DMS79 (cell line): Measurements from ENCODE around the gene EIF2D.
"Not testable (repeated sequence)": the region's sequence is repeated elsewhere in the genome, so short reads cannot be mapped to it uniquely, and the experiment has no call there.

Source experiments
- DNase-seq: peaks from one replicate; lab custom pipeline; 2025; lab: John Stamatoyannopoulos, UW

EIF2D gene

GRCh38 chr1:206587904-206588303 is 24.4 kb downstream of the EIF2D start:
- DNase-seq = no peak

GRCh38 chr1:206586501-206587445 is 25.5 kb downstream of the EIF2D start:
- DNase-seq = no peak

- DNase-seq = no peak
These were observed 27.6 kb downstream of the EIF2D start for GRCh38 chr1:206584683-206585082.

GRCh38 chr1:206583707-206584648 is 28.3 kb downstream of the EIF2D start:
- DNase-seq = peak; percentile 32

- DNase-seq = no peak
These were observed 29.1 kb downstream of the EIF2D start for GRCh38 chr1:206582971-206583706.

- DNase-seq = no peak
These were observed 29.7 kb downstream of the EIF2D start for GRCh38 chr1:206582537-206582936.

- DNase-seq = no peak
These were observed 30.7 kb downstream of the EIF2D start for GRCh38 chr1:206581571-206581981.

- DNase-seq = not testable (repeated sequence)
These were observed 31.2 kb downstream of the EIF2D start for GRCh38 chr1:206581114-206581497.

- no peak for DNase-seq
These were observed 31.7 kb downstream of the EIF2D start for GRCh38 chr1:206580438-206581113.

GRCh38 chr1:206579747-206580437 is 32.4 kb downstream of the EIF2D start:
- DNase-seq = no peak

GRCh38 chr1:206578978-206579374 is 33.3 kb downstream of the EIF2D start:
- no peak for DNase-seq

- DNase-seq = no peak
These were observed 33.9 kb downstream of the EIF2D start for GRCh38 chr1:206578068-206578977.

- no peak for DNase-seq
These were observed 34.6 kb downstream of the EIF2D start for GRCh38 chr1:206577626-206578025.

GRCh38 chr1:206575894-206576737 is 36.1 kb downstream of the EIF2D start:
- DNase-seq = no peak

GRCh38 chr1:206575165-206575893 is 36.9 kb downstream of the EIF2D start:
- DNase-seq = no peak

- DNase-seq = no peak
These were observed 38.5 kb downstream of the EIF2D start for GRCh38 chr1:206573762-206574161.

GRCh38 chr1:206573319-206573718 is 38.9 kb downstream of the EIF2D start:
- DNase-seq = no peak

GRCh38 chr1:206572835-206573234 is 39.4 kb downstream of the EIF2D start:
- no peak for DNase-seq
